DOHH2 (cell line): ENCODE data around the gene CLEC20A.

Source experiments
- H3F3A ChIP-seq: fragments of 200-600 bp; sonication (generic), shearing (Covaris generic); 2 replicates; pipeline ENCODE4 v1.6.0; 2016; ENCODE audit warnings: antibody characterized with exemption, mild to moderate bottlenecking; ENCODE audit not compliant: control insufficient read depth, insufficient read depth
- H3K27ac ChIP-seq: fragments of 200-600 bp; sonication (generic); 2 replicates; pipeline ENCODE4 v1.5.1; 2014; ENCODE audit warnings: low read depth, mild to moderate bottlenecking, low read length, moderate library complexity
- H3K27me3 ChIP-seq: fragments of 200-600 bp; sonication (generic); 2 replicates; pipeline ENCODE4 v1.6.1; 2014; ENCODE audit warnings: mild to moderate bottlenecking, low read length, mixed read lengths; ENCODE audit not compliant: control insufficient read depth
- H3K36me3 ChIP-seq: fragments of 200-600 bp; sonication (generic); 2 replicates; pipeline ENCODE4 v1.6.1; 2014; ENCODE audit warnings: mild to moderate bottlenecking, low read length, moderate library complexity, mixed read lengths; ENCODE audit not compliant: control insufficient read depth
- H3K4me1 ChIP-seq: fragments of 200-600 bp; sonication (generic); 2 replicates; pipeline ENCODE4 v1.6.1; 2014; ENCODE audit warnings: mild to moderate bottlenecking, low read length, mixed read lengths; ENCODE audit not compliant: control insufficient read depth
- H3K4me2 ChIP-seq: fragments of 200-600 bp; sonication (generic); 2 replicates; pipeline ENCODE4 v1.6.0; 2014; ENCODE audit warnings: mild to moderate bottlenecking, low read length, moderate library complexity
- H3K4me3 ChIP-seq: fragments of 200-600 bp; sonication (generic); 2 replicates; pipeline ENCODE4 v1.5.1; 2014; ENCODE audit warnings: mild to moderate bottlenecking, low read length, mixed read lengths
- H3K79me2 ChIP-seq: fragments of 200-600 bp; sonication (generic); 2 replicates; pipeline ENCODE4 v1.6.1; 2014; ENCODE audit warnings: mild to moderate bottlenecking, low read length, mixed read lengths; ENCODE audit not compliant: control insufficient read depth
- H3K9me2 ChIP-seq: fragments of 200-600 bp; sonication (generic); replicated peaks from 2 replicates; pipeline ENCODE4 v1.6.1; 2014; ENCODE audit warnings: mild to moderate bottlenecking, low read length, mixed read lengths; ENCODE audit not compliant: control insufficient read depth
- H3K9me3 ChIP-seq: fragments of 200-600 bp; sonication (generic); 2 replicates; pipeline ENCODE4 v1.6.1; 2014; ENCODE audit warnings: antibody characterized with exemption, low read length, mixed read lengths; ENCODE audit not compliant: control insufficient read depth, insufficient read depth
- H4K20me1 ChIP-seq: fragments of 200-600 bp; sonication (generic); 2 replicates; pipeline ENCODE4 v1.6.0; 2014; ENCODE audit warnings: low read depth, mild to moderate bottlenecking, antibody characterized with exemption, low read length, moderate library complexity; ENCODE audit not compliant: control insufficient read depth, insufficient read depth
- CTCF ChIP-seq: fragments of 200-600 bp; sonication (generic); IDR thresholded peaks from one replicate; pipeline ENCODE4 v1.5.1; 2014; ENCODE audit warnings: antibody characterized with exemption, mild to moderate bottlenecking, low read depth, low read length; ENCODE audit not compliant: poor library complexity, severe bottlenecking
- EZH2phosphoT487 ChIP-seq: fragments of 200-600 bp; sonication (generic); IDR thresholded peaks from 2 replicates; pipeline ENCODE4 v1.6.1; 2017; ENCODE audit warnings: borderline replicate concordance, mild to moderate bottlenecking, antibody characterized with exemption, low read length, moderate library complexity, mixed read lengths

CLEC20A gene

GRCh38 chr1:178509414-178510007 is 12.7 kb upstream of the CLEC20A start:
- no peaks in the 10 kb centered on the region for H3F3A ChIP-seq
- H4K20me1 ChIP-seq: no peaks in the 10 kb centered on the region
- no peaks in the 10 kb centered on the region; the same call in 1 of the 2 replicates for H3K27me3 ChIP-seq
- no peak for TF ChIP-seq CTCF
- TF ChIP-seq EZH2phosphoT487: no peak
- H3K9me2 ChIP-seq: no peaks in the 10 kb centered on the region
- no peak overlapping the region for H3K27ac ChIP-seq
- H3K4me1 ChIP-seq: no peaks in the 10 kb centered on the region
- H3K9me3 ChIP-seq: no peaks in the 10 kb centered on the region
- H3K4me3 ChIP-seq: no peak overlapping the region
- no peaks in the 10 kb centered on the region for H3K79me2 ChIP-seq
- H3K4me2 ChIP-seq: no peak overlapping the region
- no peaks in the 10 kb centered on the region for H3K36me3 ChIP-seq

GRCh38 chr1:178506669-178507068 is 9.9 kb upstream of the CLEC20A start:
- Histone ChIP-seq H3F3A (no peaks in the 10 kb centered on the region), H3K27me3 (no peaks in the 10 kb centered on the region; the same call in 1 of the 2 replicates), H4K20me1 (no peaks in the 10 kb centered on the region), H3K27ac (no peak overlapping the region), H3K4me2 (no peak overlapping the region), H3K36me3 (no peaks in the 10 kb centered on the region), H3K9me2 (no peaks in the 10 kb centered on the region), H3K79me2 (no peaks in the 10 kb centered on the region), H3K4me1 (no peaks in the 10 kb centered on the region), H3K9me3 (no peaks in the 10 kb centered on the region), H3K4me3 (no peak overlapping the region)
- TF ChIP-seq EZH2phosphoT487: no peak
- TF ChIP-seq CTCF: no peak

DNA sequence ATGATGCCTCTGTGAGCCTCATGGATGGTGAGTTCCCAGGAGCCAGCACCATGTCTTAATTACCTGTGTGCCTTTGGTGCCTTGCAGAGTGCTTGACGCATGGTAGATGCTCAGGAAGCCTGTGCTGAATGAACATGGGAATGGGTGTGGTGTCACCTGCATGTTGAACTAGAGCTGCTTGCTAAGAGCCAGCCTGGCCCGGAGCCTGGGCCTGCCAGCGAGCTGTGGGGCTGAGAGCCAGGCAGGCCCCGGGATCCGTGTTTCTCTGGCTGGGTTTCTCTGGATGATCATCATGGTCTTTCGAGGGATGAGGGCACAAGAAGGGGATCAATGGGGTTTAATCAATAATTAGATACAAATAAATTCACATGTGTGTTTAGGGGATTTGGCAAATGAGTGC is 9.4 kb upstream of the CLEC20A start:
- Histone ChIP-seq H4K20me1 (no peaks in the 10 kb centered on the region), H3F3A (no peaks in the 10 kb centered on the region), H3K27ac (no peak overlapping the region), H3K36me3 (no peaks in the 10 kb centered on the region), H3K4me3 (no peak overlapping the region), H3K4me1 (no peaks in the 10 kb centered on the region), H3K79me2 (no peaks in the 10 kb centered on the region), H3K4me2 (no peak overlapping the region), H3K9me2 (no peaks in the 10 kb centered on the region), H3K9me3 (no peaks in the 10 kb centered on the region), H3K27me3 (no peaks in the 10 kb centered on the region; the same call in 1 of the 2 replicates)
- TF ChIP-seq EZH2phosphoT487 (no peak), CTCF (no peak)
